Urinary bladder (tissue), 4 donors: Measurements from ENCODE around the gene SLC12A9. TPM values are rescaled to one million over a fixed set of nuclear protein-coding genes. Genes with fewer than 3 reads are reported as not detected.

Source experiments
- DNase-seq: peaks from one replicate; pipeline ENCODE4 v3.0.0-alpha.2; 2015; ENCODE audit errors: extremely low spot score
- H3K27ac ChIP-seq: one replicate; pipeline ENCODE4 v1.5.1; 2013; ENCODE audit warnings: low read depth, mild to moderate bottlenecking, moderate library complexity
- H3K36me3 ChIP-seq: one replicate; pipeline ENCODE4 v1.6.1; 2013; ENCODE audit warnings: mild to moderate bottlenecking, moderate library complexity; ENCODE audit not compliant: insufficient read depth
- H3K4me1 ChIP-seq: one replicate; pipeline ENCODE4 v1.6.1; 2013; ENCODE audit warnings: mild to moderate bottlenecking, moderate library complexity; ENCODE audit not compliant: insufficient read depth
- H3K4me3 ChIP-seq: one replicate; pipeline ENCODE4 v1.5.1; 2013; ENCODE audit warnings: low read depth, low read length
- WGBS: extraction: QIAGEN DNeasy Blood & Tissue Kit; methylation state at CpG from one replicate; pipeline ENCODE4 v1.1.7; 2013; 5-methylcytosine and 5-hydroxymethylcytosine counted together
- polyA plus RNA-seq: library from polyadenylated mRNA; stranded (reverse); fragments of 200-250 nt; gene quantifications from one replicate; pipeline ENCODE4 v1.2.3, GENCODE V29; 2013
- total RNA-seq: library from RNA; depleted of rRNA; stranded (reverse); fragments of >200 nt; gene quantifications from one replicate; pipeline ENCODE4 v1.2.3, GENCODE V29; 2014
- donor health status: healthy with polysubstance abuse.
- donor health status: healthy.

Gene SLC12A9
- total and polyA plus RNA-seq, 2 donors, result 13.6 to 29.0 TPM

GRCh38 chr7:100888291-100888987 lies 35.9 kb downstream of the SLC12A9 start:
- Histone ChIP-seq H3K27ac (peak overlapping the region; percentile 62), H3K4me1 (no peaks in the 10 kb centered on the region), H3K36me3 (peaks cover 2% of the 10 kb centered on the region), H3K4me3 (peak overlapping the region; percentile 56)
- no peak for DNase-seq
- 72% methylated on average over 18 of the region's 18 CpGs for WGBS

- DNase-seq, result no peak
- H3K4me1 ChIP-seq, result no peaks in the 10 kb centered on the region
- H3K4me3 ChIP-seq, result peak within 1 kb of the TSS; percentile 56
- H3K36me3 ChIP-seq, result peaks cover under 1% of the 10 kb centered on the region
- peak within 1 kb of the TSS; percentile 93 for H3K27ac ChIP-seq
- WGBS, result 3% methylated on average over 72 of the region's 73 CpGs
Measured at GRCh38 chr7:100888988-100889750, 36.7 kb downstream of the SLC12A9 start, which contains the start of gene UFSP1. Gene UFSP1, minus strand, starts transcription at chr7:100889715. Its CDS starts 444 bp downstream, at chr7:100889271.

- Histone ChIP-seq H3K4me3 (peak overlapping the region; percentile 44), H3K4me1 (no peaks in the 10 kb centered on the region), H3K36me3 (no peaks in the 10 kb centered on the region), H3K27ac (peak overlapping the region; percentile 93)
- no peak for DNase-seq
- 11% methylated on average over 43 of the region's 43 CpGs for WGBS
Measured at GRCh38 chr7:100890653-100891567, 38.4 kb downstream of the SLC12A9 start.

- Histone ChIP-seq H3K36me3 (no peaks in the 10 kb centered on the region), H3K27ac (no peak overlapping the region), H3K4me1 (peaks cover 1% of the 10 kb centered on the region), H3K4me3 (no peak overlapping the region)
- no peak for DNase-seq
- 79% methylated on average over 8 of the region's 8 CpGs for WGBS
Measured at GRCh38 chr7:100891568-100892247, 39.2 kb downstream of the SLC12A9 start.

- Histone ChIP-seq H3K4me3 (no peak overlapping the region), H3K36me3 (no peaks in the 10 kb centered on the region), H3K27ac (no peak overlapping the region), H3K4me1 (peaks cover 1% of the 10 kb centered on the region)
- DNase-seq, result no peak
- 91% methylated on average over 44 of the region's 44 CpGs for WGBS
Measured at GRCh38 chr7:100892364-100893317, 40.1 kb downstream of the SLC12A9 start.

- no peak for DNase-seq
- H3K27ac ChIP-seq, result no peak overlapping the region
- H3K4me1 ChIP-seq, result peaks cover 1% of the 10 kb centered on the region
- no peaks in the 10 kb centered on the region for H3K36me3 ChIP-seq
- H3K4me3 ChIP-seq, result no peak overlapping the region
- WGBS, result 92% methylated on average over 32 of the region's 32 CpGs
Measured at GRCh38 chr7:100893318-100893895, 40.9 kb downstream of the SLC12A9 start.

GRCh38 chr7:100893910-100894721 lies 41.6 kb downstream of the SLC12A9 start:
- 42% methylated on average over 40 of the region's 40 CpGs for WGBS
- peaks cover 1% of the 10 kb centered on the region for H3K4me1 ChIP-seq
- DNase-seq, result no peak
- no peaks in the 10 kb centered on the region for H3K36me3 ChIP-seq
- no peak overlapping the region for H3K4me3 ChIP-seq
- H3K27ac ChIP-seq, result no peak overlapping the region

GRCh38 chr7:100894860-100895700 lies 42.6 kb downstream of the SLC12A9 start:
- H3K27ac ChIP-seq, result no peak overlapping the region
- WGBS, result under 1% methylated on average over 83 of the region's 83 CpGs
- DNase-seq, result no peak
- peak overlapping the region; percentile 47 for H3K4me3 ChIP-seq
- peaks cover 1% of the 10 kb centered on the region for H3K4me1 ChIP-seq
- H3K36me3 ChIP-seq, result no peaks in the 10 kb centered on the region

GRCh38 chr7:100895701-100895955 lies 43.1 kb downstream of the SLC12A9 start, which contains the start of gene ACHE:
Gene ACHE, minus strand, starts transcription at chr7:100895888. Its CDS starts 1,656 bp downstream, at chr7:100894232.
- H3K36me3 ChIP-seq, result no peaks in the 10 kb centered on the region
- H3K4me3 ChIP-seq, result peak within 1 kb of the TSS; percentile 47
- H3K4me1 ChIP-seq, result peaks cover 1% of the 10 kb centered on the region
- no peak for DNase-seq
- WGBS, result under 1% methylated on average over 32 of the region's 32 CpGs
- H3K27ac ChIP-seq, result no peak within 1 kb of the TSS

GRCh38 chr7:100895956-100896731 lies 43.6 kb downstream of the SLC12A9 start:
- DNase-seq, result no peak
- peak overlapping the region; percentile 47 for H3K4me3 ChIP-seq
- H3K36me3 ChIP-seq, result no peaks in the 10 kb centered on the region
- H3K4me1 ChIP-seq, result peaks cover 1% of the 10 kb centered on the region
- WGBS, result 4% methylated on average over 54 of the region's 54 CpGs
- no peak overlapping the region for H3K27ac ChIP-seq
